ENCODE measurements around the gene NKAIN2.

NKAIN2 gene

DNA sequence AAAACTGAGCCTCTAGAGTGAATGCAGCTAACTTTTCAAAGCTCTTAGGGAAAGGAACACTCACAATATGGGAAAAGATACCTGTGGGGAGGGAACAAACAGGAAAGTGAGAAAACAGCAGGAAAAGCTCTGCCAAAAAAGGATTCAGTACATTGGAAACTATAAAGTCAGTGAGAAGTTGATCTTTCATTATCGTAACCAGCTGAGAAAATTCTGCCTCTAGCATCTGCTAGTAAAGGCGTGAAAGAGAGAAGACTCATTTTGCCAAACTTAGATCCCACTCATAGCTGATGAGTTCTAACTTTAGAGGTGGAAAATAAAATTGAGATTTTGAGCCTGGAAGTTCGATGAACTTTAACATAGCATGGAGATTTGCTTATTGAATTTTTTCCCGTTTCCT lies 836.8 kb downstream of the NKAIN2 start:
- DNase-seq = no peak

DNA sequence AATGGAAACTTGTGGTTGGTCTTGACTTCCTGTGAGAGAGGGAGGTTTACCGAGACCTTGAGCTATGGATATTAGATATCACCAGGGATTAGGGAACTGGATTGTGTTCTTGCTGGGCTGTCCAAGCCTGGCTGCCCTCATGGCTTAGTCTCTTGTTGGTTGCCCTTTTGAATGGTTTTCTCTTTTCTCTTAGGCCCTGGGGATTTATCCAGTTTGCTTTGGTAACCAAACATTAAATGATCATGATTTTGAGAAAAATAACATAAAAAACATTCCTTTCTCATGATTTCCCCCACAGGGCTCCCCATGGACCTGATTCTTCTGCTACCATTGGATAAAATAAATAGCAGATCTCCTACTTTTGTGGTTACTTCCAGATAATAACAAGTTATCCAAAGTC lies 852.2 kb downstream of the NKAIN2 start:
- DNase-seq = no peak

DNA sequence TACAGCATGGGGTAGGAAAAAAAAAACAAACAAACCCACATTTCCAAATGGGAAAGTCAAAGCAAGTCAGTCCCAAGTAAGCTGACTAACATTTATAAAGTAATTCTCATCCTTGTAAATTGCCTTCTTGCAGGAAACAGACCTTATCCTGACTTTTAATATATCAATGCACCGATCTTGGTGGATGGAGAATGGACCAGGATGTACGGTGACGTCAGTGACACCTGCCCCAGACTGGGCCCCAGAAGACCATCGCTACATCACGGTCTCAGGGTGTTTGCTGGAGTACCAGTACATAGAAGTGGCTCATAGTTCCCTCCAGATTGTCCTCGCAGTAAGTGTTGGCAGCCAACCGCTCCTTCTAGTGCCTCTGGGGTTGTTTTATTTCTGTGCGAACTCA lies 854.4 kb downstream of the NKAIN2 start:
- DNase-seq = no peak

DNA sequence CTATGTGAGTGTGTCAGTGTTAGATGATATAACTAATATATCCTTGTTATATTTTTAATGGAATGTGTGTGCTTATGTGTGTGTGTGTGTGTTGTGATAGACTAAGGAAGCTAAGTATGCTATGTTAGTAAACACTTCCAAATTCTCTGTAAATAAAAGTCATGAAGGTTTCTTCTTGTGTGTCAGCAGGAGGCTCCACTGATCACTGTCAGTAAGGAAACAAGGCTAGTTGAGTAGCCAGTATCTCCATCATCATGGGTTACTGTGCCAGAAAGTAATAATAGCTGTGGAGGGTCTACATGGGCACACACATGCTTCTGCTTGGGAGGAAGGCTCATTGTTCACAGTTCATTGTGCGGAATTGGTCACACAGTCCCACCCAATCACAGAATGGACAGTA lies 855.8 kb downstream of the NKAIN2 start:
- no peak for DNase-seq

DNA sequence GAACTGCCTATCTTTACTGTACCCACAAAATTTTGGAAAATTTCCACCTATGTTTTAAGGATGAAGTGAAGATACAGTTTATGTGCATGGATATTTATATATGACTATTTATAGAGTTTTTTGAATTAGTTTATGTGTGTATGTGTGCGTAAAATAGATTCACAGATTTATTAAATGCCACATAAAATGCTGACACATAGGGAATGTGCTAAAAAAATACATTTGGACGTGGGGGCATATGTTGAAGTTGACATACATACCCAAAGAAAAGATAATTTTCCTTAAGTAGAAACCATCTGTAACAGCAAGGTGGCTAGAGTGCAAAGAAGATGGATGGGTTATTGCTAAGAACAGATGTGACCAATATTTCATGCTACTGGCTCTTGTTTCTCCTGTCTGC lies 856.5 kb downstream of the NKAIN2 start:
- DNase-seq = no peak

DNA sequence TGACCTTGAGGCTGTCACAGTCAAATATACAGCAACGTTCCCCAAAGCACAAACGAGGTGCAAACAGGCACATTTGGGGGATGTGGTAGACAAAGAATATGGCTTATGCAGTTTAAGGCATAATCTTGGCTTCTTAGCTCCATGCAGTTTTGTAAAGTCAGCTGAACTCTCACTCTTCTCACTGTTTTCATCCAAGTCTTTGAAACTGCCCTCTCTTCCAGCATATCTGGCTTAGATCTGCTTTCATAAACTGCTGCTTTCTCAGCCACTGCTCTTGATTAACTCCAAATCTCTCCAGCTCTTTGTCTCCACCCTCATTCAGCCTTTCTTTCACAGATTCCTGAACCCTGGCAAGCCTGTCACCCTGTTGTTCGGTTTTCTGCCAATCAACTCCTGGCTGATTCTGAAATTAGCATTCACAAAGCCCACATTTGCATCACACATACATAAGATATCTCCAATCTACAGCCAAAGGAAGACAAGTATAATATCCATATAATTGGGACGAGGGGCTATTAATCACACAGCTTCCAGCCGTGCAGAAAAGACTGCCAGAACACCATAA lies 857.5 kb downstream of the NKAIN2 start:
- DNase-seq = no peak

DNA sequence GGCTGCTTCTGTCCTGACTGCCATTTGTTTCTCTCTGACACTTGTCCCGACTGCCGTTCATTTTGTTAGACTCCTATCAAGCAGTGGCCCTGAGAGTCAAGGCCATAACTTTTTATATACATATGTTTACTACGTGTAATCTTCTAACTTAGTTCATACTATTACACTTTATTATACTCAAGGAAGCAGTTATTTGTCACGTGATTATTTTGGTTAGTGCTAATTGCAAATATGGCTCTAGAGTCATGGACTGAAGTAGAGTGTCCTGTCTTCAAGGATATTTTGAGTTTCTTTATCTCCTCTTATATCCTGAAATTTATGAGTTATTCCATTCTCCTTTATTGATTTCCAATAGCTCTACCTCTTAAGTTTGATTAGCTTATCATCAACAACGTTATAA lies 864.4 kb downstream of the NKAIN2 start:
- DNase-seq = no peak

DNA sequence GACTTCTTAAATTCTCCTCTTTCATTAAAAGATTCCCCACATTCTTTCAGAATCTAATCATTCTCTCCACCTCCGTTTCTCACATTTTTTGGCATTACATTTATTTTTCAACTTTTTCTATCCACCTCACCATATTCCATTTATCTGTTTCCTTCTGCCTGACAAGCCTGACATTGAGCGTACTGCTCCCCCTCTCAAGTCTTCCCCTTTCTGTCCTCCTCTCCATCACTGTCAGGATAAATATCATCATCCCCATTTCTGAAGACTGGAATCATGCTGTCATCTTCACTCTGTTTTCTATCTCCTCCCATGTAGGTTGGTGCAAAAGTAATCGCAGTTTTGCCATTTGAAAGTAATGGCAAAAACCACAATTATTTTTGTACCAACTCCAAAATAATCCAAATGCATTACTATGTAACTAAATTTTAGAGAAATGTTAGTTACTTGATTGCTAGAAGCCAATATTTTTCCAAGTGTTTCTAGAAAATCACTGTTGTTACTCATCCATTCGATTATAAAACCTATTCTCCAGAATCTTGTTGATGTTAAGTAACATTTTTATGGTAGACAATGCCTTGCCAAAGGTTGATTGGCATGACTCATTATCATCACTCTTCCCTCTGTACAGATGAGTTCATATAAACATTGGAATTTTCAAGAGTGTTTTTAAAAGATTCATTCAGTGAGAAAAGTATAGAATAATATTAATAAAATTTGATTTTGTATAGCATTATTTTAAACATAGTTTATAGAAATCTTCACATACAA lies 866.2 kb downstream of the NKAIN2 start:
- no peak for DNase-seq

DNA sequence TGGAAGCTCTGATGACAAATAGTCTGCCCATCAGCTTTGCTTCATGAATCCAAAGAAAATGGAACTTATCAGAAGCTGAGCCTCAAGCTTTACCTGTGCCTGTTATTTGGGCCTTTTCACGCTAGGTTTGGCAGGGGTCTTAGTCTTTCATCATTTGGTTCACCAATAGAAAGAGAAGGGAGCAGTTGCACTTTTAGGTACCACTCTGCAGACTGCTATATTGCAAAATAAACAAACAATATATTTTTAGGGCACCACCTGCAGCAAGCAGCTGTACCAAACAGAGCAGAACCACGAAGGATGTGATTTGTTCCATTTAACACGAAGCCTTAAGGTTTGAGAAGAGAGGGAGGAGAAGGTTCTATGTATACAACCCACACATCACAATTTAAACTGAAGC lies 867.1 kb downstream of the NKAIN2 start:
- no peak for DNase-seq

DNA sequence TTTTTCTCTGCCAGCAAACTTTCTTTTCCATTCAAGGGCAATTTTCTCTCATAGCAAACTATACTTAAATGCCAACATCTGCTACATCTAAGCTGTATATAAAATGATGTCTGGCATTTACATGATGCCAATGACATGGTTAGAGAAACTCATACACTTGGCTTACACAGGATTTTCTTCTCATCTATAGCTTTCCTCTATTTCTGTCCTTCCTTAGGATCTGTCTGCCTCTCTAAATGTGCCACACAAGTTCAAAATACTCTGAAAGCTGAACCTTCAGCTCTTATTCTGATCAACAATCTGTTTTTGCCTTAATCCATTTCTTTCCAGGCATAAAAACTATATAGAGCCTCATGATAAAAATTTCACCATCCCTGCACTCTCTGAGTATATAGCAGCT lies 867.7 kb downstream of the NKAIN2 start:
- DNase-seq = no peak

DNA sequence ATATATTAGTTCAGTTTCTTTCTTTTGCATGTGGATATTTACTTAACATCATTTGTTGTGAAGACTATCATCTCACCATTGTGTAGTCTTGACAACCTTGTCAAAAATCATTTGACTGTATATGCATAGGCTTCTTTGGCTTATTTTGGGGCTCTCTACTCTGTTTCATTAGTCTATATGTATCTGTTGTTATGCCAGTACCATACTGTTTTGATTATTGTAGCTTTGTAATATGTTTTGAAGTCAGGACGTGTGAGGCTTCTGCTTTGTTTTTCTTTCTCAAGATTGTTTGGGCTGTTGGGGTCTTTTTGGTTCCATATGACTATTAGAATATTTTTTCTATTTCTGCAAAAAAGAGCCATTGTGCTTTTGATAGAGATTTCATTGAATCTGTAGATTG lies 870.4 kb downstream of the NKAIN2 start:
- DNase-seq = no peak

DNA sequence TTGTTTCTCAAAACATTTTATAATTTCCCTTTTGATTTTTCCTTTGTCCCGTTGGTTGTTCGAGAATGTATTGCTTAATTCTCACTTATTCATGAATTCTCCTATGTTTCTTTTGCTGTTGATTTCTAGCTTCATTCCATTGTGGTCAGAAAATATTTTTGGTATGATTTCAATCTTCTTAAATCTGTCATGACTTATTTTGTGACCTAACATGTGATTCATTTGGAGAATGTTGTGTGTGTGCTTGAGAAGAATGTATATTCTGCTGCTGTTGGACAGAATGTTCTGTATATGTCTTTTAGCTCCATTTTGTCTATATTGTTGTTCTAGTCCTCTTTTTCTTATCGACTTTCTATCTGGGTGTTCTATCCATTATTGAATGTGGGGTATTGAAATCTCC lies 872.4 kb downstream of the NKAIN2 start:
- DNase-seq = no peak

DNA sequence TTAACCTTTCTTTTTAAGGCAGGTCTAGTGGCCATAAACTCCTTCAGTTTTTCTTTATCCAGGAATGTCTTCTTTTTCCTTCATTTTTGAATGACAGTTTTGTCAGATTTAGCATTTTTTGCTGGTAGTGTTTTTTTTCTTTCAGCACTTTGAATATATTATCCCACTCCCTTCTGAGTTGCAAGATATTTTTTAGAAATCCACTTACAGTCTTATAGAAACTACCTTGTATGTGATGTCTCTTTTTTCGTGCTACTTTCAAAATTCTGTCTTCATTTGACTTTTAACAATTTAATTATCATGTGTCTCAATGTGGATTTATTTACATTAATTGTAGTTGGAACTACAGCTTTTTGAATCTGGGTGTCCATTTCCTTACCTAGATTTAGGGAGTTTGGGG lies 874.2 kb downstream of the NKAIN2 start:
- DNase-seq = no peak

DNA sequence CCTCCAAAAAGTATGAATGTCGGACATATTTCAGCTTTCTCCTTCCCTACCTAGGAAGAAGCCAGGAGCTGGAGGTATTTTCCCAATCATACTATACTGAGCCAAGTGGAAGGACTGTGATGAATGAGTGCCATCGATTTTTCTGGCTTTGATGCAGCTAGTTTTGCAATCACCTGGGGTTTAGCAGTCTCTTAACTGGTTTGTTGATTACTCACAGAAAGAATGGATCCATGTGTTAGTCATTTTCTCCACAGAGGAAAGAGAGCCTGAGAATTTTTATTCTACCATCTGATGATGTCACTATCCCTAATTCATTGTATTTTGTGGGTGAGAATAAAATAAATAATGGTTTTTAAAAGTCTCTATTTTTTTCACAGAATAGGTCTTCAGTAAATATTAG lies 875.7 kb downstream of the NKAIN2 start:
- no peak for DNase-seq

DNA sequence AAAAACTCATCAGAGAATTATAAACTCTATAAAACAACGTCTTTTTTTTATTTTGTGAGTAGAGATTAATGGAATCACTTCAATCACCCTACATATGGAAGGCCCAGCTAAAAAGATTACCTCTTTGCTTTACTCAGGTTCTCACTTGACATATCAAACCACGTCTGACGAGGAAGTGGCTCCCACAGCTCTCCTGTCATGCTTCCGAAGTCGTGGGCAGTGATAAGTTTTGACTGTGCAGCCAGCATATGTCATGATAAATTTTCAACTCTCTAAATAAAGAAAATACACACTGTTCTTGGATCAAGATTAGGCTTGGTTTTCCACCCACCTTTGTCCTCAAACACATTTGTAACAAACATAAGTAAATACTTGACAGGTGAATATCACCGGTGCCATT lies 879.1 kb downstream of the NKAIN2 start:
- no peak for DNase-seq

DNA sequence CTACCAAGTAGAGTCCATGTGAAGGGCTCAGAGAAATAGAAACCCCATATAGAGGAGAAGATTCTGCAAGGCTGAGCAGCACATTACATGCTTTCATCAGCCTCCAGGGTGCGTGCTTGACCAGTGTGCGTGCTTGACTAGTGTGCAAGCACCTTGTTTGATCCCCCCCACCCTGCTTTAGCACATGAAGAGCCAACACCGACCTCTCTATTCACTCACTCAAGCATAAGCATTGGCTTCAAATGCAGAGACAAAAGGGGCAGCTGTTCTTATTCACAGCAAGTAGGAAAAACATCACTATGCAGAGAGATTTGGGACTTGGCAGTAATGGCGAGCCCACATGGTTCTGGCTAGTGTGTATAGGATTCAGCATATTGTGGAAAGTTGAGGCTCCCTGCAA lies 879.8 kb downstream of the NKAIN2 start:
- DNase-seq = no peak

DNA sequence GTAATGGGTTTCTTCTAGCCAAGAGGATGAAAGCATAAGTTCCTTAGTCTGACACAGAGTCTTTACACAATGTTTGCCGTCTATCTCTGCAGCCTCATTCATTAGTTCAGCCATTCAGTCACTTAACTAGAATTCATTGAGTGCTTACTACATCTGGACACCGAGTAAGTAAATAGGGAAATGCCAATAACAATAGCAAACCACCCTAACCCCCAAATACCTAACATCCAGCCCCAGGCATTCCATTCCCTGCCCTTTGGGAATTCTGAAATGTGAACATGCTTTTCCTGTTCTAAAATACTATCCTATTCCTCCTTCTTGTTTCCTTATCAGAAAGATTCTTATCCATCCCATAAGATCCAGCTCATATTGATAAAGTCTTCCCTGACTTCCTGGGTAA lies 881.0 kb downstream of the NKAIN2 start:
- DNase-seq = no peak

DNA sequence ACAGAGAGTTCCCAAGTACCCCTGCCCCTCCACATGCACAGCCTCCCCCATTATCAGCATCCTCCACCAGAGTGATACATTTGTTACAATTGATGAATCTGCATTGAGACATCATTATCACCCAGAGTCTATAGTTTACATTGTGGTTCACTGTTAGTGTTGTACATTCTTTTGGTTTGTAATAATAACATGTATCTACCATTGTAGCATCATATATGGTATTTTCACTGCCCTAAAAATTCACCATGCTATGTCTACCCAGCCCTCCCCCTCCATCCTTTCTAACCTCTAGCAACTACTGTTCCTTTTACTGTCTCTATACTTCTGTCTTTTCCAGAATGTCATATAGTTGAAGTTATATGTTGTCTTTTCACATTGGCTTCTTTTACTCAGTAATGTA lies 884.7 kb downstream of the NKAIN2 start:
- no peak for DNase-seq

DNA sequence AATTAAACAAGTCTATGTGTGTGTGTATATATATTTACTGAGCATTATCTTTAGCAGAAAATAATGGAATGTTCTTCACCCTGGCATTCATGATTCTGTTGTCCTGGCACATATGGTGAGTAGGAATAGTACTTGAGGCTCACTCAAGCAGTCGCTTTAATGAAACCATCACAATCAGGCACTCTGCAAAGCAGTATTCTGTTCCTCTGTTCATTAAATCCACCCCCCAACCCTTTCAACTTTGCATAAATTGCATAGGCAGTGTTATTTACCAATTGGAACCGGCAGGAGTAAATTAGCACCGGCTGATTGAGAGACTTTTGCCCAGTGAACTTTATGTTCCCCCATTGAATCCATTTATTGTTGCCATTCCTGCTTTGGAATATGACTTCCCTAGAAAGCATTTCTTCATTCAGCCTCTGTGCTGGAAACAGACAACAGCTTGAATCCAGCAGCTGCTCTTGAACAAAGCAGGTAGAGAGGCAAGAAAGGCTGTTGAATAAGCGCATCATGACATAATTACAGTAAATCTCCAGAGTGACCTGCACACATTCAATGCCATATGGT lies 890.6 kb downstream of the NKAIN2 start:
- no peak for DNase-seq

DNA sequence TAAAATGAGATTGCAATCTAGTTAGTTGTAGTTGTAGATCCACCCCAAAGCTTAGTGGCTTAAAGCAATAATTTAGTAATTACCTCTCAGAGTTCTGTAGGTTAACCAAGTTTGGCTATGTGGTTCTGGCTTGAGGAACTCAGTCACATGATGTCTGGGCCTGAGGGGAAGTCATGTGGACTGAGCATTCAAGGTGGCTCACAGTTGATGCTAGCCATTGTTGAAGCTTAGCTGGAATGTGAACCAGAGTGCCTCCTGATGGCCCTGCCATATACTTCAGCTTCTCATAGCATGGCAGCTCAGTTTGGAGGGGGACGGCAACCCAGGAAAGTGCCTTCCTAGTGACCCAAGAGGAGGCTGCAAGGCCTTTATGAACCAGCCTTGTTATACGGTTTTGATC lies 895.4 kb downstream of the NKAIN2 start:
- DNase-seq = no peak

DNA sequence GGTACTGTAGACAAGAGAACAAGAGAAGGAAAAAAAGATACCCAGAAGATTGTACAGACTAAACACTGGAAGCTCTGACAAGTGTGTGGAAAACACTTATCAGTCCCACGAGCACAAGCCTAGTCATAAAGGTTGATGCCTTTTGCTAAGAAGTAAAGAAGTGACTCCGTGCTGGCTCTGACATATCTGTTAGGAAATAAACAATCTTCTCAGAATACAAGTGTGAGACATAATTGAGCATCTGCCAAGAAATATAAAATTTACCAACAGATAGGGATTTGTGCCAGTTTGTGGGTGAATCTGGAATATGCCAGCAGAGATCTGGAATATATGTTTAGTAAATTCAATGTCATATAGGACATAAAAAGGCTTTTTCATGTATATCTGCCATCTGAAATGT lies 899.9 kb downstream of the NKAIN2 start:
- DNase-seq = no peak

DNA sequence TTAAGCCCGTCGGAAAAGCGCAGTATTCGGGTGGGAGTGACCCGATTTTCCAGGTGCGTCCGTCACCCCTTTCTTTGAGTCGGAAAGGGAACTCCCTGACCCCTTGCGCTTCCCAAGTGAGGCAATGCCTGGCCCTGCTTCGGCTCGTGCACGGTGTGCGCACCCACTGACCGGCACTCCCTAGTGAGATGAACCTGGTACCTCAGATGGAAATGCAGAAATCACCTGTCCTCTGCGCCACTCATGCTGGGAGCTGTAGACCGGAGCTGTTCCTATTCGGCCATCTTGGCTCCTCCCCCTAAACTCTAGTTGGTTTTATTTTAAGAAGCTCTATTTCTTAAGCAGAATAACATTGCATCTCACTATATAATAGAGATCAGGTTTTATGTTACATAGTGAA lies 908.9 kb downstream of the NKAIN2 start:
- peak; percentile 10 for DNase-seq

DNA sequence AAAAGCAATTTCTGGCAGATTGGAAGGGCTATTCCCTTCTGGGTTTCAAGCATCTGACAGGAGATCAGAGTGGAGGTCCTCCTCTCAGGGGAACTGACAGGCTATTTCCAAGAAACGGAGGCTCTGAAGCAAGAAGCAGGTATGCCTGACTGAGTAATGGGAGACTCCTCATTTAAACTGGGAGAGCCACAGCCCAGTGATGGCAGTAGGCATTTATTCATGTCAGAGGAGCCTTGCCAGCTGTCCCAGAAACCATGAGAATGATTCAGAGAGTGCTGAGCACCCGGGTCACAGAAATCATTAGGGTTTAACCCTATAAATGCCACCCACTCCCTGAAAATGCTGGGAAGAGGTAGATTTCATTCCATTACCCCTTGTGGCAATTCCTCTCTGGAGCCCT lies 911.1 kb downstream of the NKAIN2 start:
- DNase-seq = no peak

DNA sequence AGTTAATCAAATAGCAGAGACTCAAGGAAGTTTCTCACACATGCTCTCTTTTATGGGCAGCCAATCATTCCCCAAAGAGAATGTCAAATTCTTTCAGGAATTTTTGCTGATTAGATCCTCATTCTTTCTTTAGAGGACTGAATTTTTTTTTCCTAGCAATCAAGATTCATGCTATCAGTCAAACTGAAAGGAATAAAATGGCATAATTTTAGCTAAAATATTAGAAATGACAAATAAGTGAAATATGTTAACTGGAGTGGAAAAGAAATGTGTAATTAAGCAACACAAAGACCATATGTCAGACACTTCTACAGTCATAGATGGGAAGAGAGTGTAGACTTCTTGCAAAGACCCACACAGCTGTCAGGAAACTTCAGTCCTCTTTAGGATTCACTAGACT lies 916.2 kb downstream of the NKAIN2 start:
- DNase-seq = no peak

DNA sequence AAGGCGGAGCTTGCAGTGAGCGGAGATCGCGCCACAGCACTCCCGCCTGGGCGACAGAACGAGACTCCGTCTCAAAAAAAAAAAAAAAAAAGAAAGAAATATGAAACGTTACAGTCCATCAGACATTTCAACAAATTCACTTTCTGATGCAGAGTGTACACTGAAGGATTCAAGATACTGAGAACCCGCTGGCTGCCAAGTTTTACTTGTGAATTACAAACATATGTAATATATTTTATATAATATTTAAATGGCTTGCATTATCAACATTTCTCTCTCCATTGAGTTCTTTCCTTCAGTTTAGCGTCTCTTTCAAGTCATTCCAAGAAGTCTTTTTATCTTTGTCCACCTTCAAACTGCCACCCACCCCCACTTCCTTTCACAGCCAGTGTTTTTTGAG lies 917.7 kb downstream of the NKAIN2 start:
- no peak for DNase-seq

Data from RPMI8226 (cell line).